ENCODE data around the gene XIRP1.

Gene XIRP1

DNA sequence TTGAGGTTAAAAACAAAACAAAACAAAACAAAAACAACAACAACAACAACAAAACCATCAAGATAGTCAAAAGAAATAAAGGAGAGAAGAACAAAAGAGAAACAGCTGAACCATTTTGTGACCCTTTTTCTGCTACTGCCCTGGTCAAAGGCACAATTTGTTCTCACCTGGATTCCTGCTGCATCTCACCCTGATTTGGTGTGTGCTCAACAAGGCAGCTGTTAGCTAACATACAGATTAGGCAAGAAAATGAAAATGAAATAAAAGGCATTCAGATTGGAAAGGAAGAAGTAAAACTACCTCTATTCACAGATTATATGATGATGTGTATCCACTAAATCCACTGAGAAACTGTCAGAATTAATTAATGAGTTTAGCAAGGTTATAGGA lies 28.7 kb upstream of the XIRP1 start:
- H3K36me3 ChIP-seq = no peaks in the 10 kb centered on the region
- H3K27me3 ChIP-seq = peaks cover 3% of the 10 kb centered on the region; the same call in 1 of the 2 replicates
- H3K4me3 ChIP-seq (ENCODE audit: low read depth, low read length) = no peak overlapping the region
- TF ChIP-seq, protein P1, sequence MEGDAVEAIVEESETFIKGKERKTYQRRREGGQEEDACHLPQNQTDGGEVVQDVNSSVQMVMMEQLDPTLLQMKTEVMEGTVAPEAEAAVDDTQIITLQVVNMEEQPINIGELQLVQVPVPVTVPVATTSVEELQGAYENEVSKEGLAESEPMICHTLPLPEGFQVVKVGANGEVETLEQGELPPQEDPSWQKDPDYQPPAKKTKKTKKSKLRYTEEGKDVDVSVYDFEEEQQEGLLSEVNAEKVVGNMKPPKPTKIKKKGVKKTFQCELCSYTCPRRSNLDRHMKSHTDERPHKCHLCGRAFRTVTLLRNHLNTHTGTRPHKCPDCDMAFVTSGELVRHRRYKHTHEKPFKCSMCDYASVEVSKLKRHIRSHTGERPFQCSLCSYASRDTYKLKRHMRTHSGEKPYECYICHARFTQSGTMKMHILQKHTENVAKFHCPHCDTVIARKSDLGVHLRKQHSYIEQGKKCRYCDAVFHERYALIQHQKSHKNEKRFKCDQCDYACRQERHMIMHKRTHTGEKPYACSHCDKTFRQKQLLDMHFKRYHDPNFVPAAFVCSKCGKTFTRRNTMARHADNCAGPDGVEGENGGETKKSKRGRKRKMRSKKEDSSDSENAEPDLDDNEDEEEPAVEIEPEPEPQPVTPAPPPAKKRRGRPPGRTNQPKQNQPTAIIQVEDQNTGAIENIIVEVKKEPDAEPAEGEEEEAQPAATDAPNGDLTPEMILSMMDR (IDR thresholded peaks at IDR 0.05; ENCODE audit: low read depth, low read length) = no peak
- DNase-seq = no peak
- no peaks in the 10 kb centered on the region for H3K9me3 ChIP-seq
- H3K4me1 ChIP-seq = no peaks in the 10 kb centered on the region

DNA sequence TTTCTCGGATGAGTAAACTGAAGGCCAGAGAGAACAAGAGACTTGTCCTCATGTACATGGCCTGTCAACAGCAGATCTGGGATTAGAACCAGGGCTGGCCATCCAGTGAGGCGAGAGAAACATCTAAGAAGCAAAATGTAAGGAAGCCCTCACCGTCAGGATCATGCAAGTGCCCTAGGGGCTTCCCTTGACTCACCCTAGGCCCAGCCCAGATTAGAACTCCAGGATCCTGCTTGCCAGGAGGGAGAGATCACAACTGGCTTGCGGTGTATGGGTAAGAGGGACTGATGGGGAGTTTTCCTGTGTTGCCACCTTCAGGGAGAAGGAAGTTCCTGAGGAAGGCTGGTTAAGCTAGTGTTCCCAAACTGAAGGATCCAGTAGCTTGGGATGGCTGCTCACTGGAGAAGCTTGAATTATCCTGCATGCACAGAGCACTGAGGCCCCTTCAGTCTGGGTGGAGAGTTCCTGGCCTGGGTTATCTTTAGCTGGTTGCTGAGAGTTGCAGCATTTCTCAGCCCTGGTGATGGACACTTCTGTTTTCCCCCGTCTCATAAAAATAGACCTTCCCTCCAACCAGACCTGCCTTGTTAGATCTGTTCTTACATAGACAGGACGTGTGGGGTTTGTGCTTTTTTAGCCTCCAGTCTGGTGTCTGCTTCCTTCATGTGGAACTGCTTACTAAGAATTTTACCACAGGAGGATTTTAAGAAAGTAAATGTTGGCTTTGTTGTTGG lies 28.2 kb upstream of the XIRP1 start:
- Histone ChIP-seq H3K9me3 (no peaks in the 10 kb centered on the region), H3K36me3 (no peaks in the 10 kb centered on the region), H3K27me3 (peaks cover under 1% of the 10 kb centered on the region; the same call in 1 of the 2 replicates), H3K4me1 (no peaks in the 10 kb centered on the region), H3K4me3 (ENCODE audit: low read depth, low read length) (no peak overlapping the region)
- no peak for DNase-seq
- TF ChIP-seq, protein P1 (IDR thresholded peaks at IDR 0.05; ENCODE audit: low read depth, low read length) = no peak

DNA sequence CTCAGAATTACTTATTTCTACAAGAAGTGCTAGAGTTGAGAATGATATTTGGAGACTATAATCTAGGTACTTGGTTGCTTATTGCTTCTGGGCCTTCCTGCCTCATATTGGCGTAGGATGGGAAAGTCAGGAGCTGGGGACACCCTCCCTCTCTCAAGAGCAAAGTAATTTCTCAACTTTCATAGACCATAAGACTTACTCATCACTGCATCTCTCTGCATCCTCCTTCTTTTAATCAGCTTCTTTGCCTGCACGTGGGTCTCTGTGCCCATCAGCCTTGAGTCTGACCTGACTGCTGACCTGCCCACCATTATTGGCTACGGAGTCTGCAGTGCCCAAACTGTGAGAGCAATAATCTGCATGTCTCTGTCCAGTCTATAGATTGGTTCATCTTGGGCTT lies 27.3 kb upstream of the XIRP1 start:
- TF ChIP-seq, protein P1 (IDR thresholded peaks at IDR 0.05; ENCODE audit: low read depth, low read length) = no peak
- H3K27me3 ChIP-seq = no peaks in the 10 kb centered on the region

DNA sequence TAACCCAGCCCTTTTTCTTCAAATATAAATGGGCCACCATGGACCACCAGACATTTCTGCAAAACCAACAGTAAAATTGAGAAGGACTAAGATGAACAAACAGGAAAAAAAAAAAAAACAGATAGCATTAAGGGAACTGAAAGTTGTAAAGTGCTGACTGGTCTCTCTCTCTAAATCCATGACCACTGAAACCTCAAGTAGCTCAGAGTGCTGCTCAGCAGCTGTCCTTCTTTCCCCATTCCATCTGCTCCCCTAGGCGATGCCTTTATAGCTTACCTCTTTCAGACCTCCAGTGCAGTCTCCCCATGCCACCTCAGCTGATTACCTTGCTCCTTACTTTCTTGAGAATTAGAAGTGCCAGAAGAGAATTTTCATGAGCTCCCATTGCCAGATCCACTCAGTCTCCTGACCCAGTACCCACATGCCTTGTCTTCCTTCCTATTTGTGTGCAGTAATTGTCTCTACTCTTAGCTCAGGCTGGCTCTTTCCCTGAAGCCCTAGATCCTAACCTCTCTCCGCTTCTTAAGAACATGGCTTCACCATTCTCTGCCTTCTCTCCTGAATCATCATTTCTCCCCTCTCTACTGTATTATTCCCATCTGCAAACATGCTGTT lies 23.9 kb upstream of the XIRP1 start:
- Histone ChIP-seq H3K9me3 (no peaks in the 10 kb centered on the region), H3K4me3 (ENCODE audit: low read depth, low read length) (no peak overlapping the region), H3K4me1 (no peaks in the 10 kb centered on the region), H3K36me3 (no peaks in the 10 kb centered on the region), H3K27me3 (no peaks in the 10 kb centered on the region)
- TF ChIP-seq, protein P1 (IDR thresholded peaks at IDR 0.05; ENCODE audit: low read depth, low read length) = no peak
- no peak for DNase-seq

More for the DNA sequence above, 27.3 kb upstream of the XIRP1 start:
- H3K4me3 ChIP-seq (ENCODE audit: low read depth, low read length) = no peak overlapping the region
- no peaks in the 10 kb centered on the region for H3K36me3 ChIP-seq
- no peaks in the 10 kb centered on the region for H3K9me3 ChIP-seq
- H3K4me1 ChIP-seq = no peaks in the 10 kb centered on the region
- DNase-seq = no peak

DNA sequence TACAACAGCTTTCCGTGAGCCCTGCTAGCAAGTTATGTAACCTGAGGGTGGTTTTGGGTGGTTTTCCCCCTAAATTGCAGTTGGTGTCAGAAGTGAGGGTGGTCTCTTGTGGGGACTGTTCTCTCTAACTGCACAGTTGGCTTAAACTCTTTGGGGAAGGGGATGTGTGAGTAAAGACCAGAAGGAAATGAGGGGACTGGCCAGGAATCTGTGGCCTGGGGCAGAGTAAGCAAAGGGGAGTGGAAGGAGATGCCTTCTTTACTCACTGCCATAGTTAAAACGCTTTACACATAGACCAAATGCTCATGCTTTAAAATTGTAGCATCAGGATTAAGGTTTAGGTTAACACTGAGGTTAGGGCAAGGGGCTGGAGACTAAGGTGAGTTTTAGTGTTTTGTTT lies 21.2 kb upstream of the XIRP1 start:
- H3K36me3 ChIP-seq = no peaks in the 10 kb centered on the region
- H3K27me3 ChIP-seq = no peaks in the 10 kb centered on the region
- TF ChIP-seq, protein P1 (IDR thresholded peaks at IDR 0.05; ENCODE audit: low read depth, low read length) = no peak
- DNase-seq = no peak
- no peaks in the 10 kb centered on the region for H3K9me3 ChIP-seq
- no peaks in the 10 kb centered on the region for H3K4me1 ChIP-seq
- no peak overlapping the region for H3K4me3 ChIP-seq (ENCODE audit: low read depth, low read length)

DNA sequence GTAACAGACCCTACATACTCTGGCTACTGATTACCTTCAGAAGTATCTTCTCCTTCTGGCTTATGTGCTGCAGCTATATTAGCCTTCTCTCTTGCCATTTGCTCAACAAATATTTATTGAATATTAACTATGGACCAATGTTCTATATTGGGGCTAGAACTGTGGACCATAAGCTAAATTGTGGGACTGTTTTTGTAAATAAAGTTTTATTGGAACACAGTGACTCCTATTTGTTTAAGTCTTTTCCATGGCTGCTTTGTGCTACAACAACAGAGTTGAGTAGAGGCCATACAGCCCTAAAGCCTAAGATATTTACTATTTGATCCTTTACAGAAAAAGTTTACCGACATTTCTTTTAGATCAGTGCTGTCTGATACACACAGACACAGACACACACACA lies 20.3 kb upstream of the XIRP1 start:
- no peak overlapping the region for H3K4me3 ChIP-seq (ENCODE audit: low read depth, low read length)
- no peaks in the 10 kb centered on the region for H3K27me3 ChIP-seq
- DNase-seq = no peak
- H3K36me3 ChIP-seq = no peaks in the 10 kb centered on the region
- no peaks in the 10 kb centered on the region for H3K9me3 ChIP-seq
- no peaks in the 10 kb centered on the region for H3K4me1 ChIP-seq
- TF ChIP-seq, protein P1 (IDR thresholded peaks at IDR 0.05; ENCODE audit: low read depth, low read length) = no peak

All from BE2C (cell line).